GM18507 (cell line): ENCODE data around the gene RBFOX1.

Experiments used
- DNase-seq: peaks from one replicate; pipeline ENCODE4 v3.0.0; 2011; ENCODE audit warnings: low read depth; ENCODE audit not compliant: insufficient read length; ENCODE audit errors: extremely low spot score
- FAIRE-seq: peaks from 2 replicates; lab custom pipeline; 2011; peaks lifted over from hg19 to GRCh38; lab: Jason Lieb, UNC

Gene RBFOX1

DNA sequence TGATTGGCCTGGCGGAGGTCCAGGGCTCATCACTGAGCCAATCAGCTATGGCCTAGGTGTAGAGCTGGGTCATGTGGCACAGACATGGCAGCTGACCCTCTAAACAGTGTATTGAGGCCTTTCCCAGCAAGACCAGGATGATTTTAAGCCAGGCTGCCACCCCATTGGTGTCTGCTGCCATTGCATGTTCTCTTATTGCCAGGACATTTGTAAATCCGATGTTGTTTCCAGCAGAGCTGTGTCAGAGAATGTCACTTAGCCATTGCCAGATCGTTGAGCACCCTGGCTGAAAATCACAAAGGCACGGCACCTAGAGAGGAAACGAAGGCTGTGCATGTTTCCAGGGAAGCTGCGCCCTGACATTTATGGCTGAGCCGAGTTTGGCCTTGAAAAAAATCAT is 33.4 kb downstream of the RBFOX1 start:
- DNase-seq: no peak
- no peak for FAIRE-seq

- FAIRE-seq (no peak), DNase-seq (no peak)
Measured at GRCh38 chr16:7366993-7367880, 34.6 kb downstream of the RBFOX1 start.

DNA sequence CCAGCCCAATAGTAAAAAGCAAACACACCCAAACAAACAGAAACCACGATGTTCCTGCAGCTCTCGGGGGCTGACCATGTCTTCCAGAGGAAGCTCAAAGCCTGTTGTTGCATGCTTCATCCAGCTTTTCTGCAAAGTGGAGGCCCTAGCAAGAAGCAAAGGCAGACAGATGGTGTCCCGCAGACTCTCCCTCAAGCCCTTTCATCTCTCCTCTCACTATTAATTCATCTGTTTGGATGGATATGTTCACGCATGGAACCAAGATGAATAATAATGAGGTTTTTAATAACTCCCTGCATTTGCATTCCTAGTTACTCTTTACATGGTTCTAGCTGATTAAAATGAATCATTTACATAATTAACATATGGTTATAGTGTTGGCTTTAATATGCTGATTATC is 36.6 kb downstream of the RBFOX1 start:
- DNase-seq (no peak), FAIRE-seq (no peak)

- FAIRE-seq (no peak), DNase-seq (no peak)
Measured at GRCh38 chr16:7372095-7372494, 39.5 kb downstream of the RBFOX1 start.

GRCh38 chr16:7373776-7374175 is 41.1 kb downstream of the RBFOX1 start:
- FAIRE-seq: no peak
- DNase-seq: no peak

- DNase-seq: no peak
- no peak for FAIRE-seq
Measured at GRCh38 chr16:7374614-7375174, 42.0 kb downstream of the RBFOX1 start.

- DNase-seq (no peak), FAIRE-seq (no peak)
Measured at GRCh38 chr16:7376227-7376626, 43.6 kb downstream of the RBFOX1 start.

DNA sequence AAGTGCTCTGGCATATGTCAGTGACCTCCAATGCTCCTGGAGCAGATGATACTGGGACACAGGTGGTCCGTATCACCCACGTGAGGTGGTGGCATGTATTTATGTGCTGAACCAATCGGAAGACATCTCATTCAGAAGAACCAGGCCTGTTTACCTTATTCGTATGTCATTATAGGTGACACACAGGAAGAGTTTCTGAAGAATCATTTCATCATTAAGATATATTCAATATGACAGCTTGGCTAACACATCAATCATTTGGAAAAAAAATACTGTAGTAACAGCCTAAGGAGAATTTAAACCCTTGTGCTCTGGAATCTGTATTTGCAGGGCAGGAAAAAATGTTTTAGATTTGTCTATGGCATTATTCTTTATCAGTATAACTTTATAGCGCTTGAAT is 44.6 kb downstream of the RBFOX1 start:
- FAIRE-seq: no peak
- no peak for DNase-seq

- no peak for DNase-seq
- FAIRE-seq: no peak
Measured at GRCh38 chr16:7378024-7378695, 45.5 kb downstream of the RBFOX1 start.

DNA sequence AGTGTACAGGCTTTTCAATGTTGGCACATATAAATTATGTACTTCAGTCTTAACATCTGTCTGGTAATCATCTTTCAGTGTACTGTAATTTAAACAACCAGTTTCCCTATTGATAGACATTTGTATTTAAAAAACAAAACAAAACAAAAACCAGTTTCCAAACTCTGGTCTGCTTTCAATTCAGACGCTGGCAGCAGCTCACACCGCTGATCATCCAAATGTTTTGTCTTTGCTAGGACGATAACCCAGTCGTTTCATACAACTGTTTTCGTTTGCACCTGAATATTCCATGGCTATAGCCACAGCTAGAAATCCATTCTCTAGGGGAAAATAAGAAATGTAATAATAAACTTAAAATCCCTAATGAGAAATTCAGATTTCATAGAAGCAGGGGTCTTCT is 47.8 kb downstream of the RBFOX1 start:
- DNase-seq (no peak), FAIRE-seq (no peak)

- FAIRE-seq: no peak
Measured at GRCh38 chr16:7380911-7381310, 48.3 kb downstream of the RBFOX1 start.

GRCh38 chr16:7381671-7382070 is 49.0 kb downstream of the RBFOX1 start:
- FAIRE-seq (no peak), DNase-seq (no peak)

More at GRCh38 chr16:7380911-7381310, 48.3 kb downstream of the RBFOX1 start:
- DNase-seq: no peak

DNA sequence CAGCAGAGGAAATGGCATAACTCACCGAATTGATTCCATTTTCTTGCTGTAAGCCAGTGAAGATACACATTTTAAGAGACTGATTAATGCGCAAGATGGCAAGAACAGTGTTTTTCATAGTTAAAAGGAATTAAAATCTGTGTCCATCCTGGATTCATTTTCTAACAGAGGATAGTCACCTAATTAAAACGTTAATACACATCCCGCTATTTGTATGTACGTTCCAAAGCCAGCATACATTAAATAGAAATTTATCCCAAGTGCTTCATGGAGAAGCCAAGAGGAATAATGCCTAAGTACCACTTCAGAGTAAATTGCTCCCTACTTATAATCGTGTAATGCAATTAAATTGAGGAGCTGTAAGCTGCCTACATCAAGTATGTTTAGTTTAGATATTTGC is 49.9 kb downstream of the RBFOX1 start:
- FAIRE-seq (no peak), DNase-seq (no peak)

DNA sequence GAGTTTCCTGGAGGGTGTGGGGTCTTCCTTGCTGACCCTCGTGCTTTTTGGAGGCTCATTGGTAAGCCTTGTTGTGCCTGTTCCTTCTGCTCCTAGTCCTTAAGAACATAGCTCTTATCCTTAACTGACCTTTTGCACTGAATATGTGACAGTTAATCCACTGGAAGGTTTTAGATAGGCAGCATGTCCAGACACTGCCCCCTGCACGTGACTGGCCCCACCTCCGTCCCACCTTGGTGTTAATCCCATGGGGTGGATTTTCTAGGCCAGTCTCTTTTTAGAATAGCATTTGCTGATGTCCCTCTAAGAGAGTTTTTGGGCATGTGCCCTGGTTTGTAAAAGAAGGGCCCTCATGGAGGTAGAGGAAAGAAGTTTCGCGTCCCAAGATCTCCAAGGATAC is 58.3 kb downstream of the RBFOX1 start:
- DNase-seq (no peak), FAIRE-seq (no peak)

DNA sequence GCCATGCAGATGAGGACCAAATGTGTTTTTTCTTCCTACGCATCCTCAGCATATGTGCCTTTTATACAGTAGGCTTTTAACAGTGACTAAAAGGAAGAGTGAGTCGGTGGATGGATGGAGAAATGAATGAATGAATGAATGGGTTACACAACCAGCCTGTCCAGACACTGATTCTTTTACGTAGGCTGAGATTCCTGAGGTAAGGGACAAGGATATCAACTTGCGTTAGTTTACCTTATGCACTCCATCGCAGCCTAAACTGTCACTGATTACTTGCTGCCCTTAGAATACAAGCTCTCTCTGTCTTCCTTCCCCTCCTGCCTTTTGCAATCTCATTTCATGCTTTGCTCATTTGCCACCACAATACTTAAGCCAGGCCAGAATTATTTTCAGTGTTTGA is 59.0 kb downstream of the RBFOX1 start:
- no peak for FAIRE-seq
- DNase-seq: no peak

DNA sequence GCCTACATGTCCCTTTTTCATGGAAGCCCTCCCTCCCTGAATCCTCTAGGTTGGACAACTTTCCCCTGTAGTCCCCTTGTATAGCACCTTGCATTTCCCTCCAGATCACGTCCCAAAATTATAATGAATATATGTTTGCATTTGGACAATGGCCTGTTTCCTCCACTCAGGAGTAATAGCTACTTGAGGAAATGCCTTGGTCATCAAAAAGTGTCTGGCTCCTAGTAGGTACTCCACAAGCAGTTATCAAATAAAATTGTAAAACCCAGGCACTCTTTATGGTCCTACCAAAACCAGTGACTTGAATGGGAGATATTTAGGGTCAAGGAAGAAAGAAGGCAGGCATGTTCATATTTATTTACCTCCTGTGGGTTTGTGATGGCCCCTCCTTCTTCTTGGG is 59.6 kb downstream of the RBFOX1 start:
- FAIRE-seq (no peak), DNase-seq (no peak)

DNA sequence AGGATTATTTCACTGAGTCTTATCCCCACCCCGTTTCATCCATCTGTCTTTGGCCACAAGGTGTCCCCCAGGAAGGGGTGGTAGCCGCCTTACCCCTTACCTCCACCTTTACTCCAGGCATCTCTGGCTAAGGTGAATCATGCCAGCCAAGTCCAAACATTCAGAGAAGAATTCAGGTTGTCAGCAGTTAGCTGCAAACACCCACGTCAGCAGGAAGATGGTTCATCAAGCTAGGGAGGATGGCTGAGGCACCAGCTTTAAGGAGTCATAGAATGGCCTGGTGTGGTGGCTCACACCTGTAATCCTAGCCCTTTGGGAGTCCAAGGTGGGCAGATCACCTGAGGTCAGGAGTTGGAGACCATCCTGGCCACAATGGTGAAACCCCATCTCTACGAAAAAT is 61.0 kb downstream of the RBFOX1 start:
- FAIRE-seq (no peak), DNase-seq (no peak)

- FAIRE-seq (no peak), DNase-seq (no peak)
Measured at GRCh38 chr16:7394720-7395336, 62.2 kb downstream of the RBFOX1 start.

DNA sequence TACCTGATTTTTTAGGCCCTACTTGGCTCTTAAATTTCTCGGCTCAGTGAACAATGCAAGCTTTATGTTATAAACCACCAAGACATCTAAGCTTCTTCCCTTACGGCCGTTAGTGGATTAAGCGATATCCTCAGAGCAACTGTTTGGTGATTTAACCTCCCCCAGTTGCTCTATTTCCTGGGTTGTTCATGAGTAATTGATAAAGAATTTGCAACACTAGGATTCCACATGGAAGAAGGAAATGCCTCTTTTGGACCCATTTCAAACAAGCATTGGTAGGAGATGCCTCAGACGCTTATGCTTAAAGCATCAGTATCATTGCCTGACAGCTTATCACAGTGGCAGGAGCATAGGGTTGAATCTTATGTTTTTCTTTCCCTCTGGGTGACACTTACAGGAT is 65.3 kb downstream of the RBFOX1 start:
- no peak for DNase-seq
- no peak for FAIRE-seq

GRCh38 chr16:7398536-7398935 is 65.9 kb downstream of the RBFOX1 start:
- DNase-seq (no peak), FAIRE-seq (no peak)
